A549 (cell line): ENCODE data around the gene SLC25A25. TPM values are rescaled to one million over a fixed set of nuclear protein-coding genes. Genes with fewer than 3 reads are reported as not detected.

Experiments used
- ATAC-seq, 2 experiments: fragments of 200-7000 bp in 1 of 2; fragments of >200 bp in 1 of 2; cut with Nextera tagmentation in 1 of 2; cut with Tn5 transposase in 1 of 2; 3 replicates each; pipeline versions ENCODE4 v1.8.0 to v1.9.1; 2018 to 2020; ENCODE audit warnings: mild to moderate bottlenecking in 1 of 2, moderate library complexity in 1 of 2
- CTCF ChIA-PET: fragments of 300-600 bp; sonication (Branson Sonifier 250); formaldehyde crosslinking; extraction: SDS; loops from one replicate; lab custom pipeline; 2021; ENCODE audit warnings: antibody characterized with exemption, inconsistent platforms; lab: Yijun Ruan, JAX
- POLR2A ChIA-PET: fragments of 350-600 bp; formaldehyde crosslinking; extraction: SDS; loops from one replicate; lab custom pipeline; 2021; ENCODE audit warnings: antibody characterized with exemption, inconsistent platforms; lab: Yijun Ruan, JAX
- DNase-seq, 2 experiments: peaks; one replicate each; pipeline versions ENCODE4 v3.0.0 to v3.0.0-alpha.2; 2011 to 2016; ENCODE audit warnings: low read depth in 1 of 2, low spot score in 1 of 2
- FAIRE-seq: peaks from 2 replicates; lab custom pipeline; 2011; peaks lifted over from hg19 to GRCh38; lab: Jason Lieb, UNC
- H3K27ac ChIP-seq, 2 experiments: fragments of >200 bp; sonication (Bioruptor Twin); formaldehyde crosslinking; 3 replicates each; pipeline ENCODE4 v1.5.1; 2016 to 2017
- H3K4me1 ChIP-seq: fragments of >200 bp; sonication (Bioruptor Twin); formaldehyde crosslinking; 3 replicates; pipeline ENCODE4 v1.6.1; 2016
- H3K4me2 ChIP-seq: fragments of >200 bp; sonication (Bioruptor Twin); formaldehyde crosslinking; 3 replicates; pipeline ENCODE4 v1.6.1; 2016
- H3K4me3 ChIP-seq: fragments of >200 bp; sonication (Bioruptor Twin); formaldehyde crosslinking; 3 replicates; pipeline ENCODE4 v1.5.1; 2016
- H3K9me3 ChIP-seq: fragments of >200 bp; sonication (Bioruptor Twin); formaldehyde crosslinking; 3 replicates; pipeline ENCODE4 v1.6.1; 2016
- ATOH8 ChIP-seq: fragments of 250-450 bp; sonication (Bioruptor Pico); IDR thresholded peaks from 2 replicates; pipeline ENCODE4 v1.5.0; 2020; ENCODE audit warnings: low read depth, mild to moderate bottlenecking, moderate library complexity
- CBX2 ChIP-seq: fragments of 200-600 bp; sonication (generic); IDR thresholded peaks from 2 replicates; pipeline ENCODE4 v1.6.1; 2016; ENCODE audit warnings: low read depth, mild to moderate bottlenecking, borderline replicate concordance
- CEBPB ChIP-seq, 2 experiments: fragments of >200 bp in 1 of 2; sonication (Bioruptor Twin) in 1 of 2; formaldehyde crosslinking in 1 of 2; IDR thresholded peaks; 2 replicates each; pipeline ENCODE4 v1.6.1; 2012 to 2016
- CHD4 ChIP-seq: fragments of 200-600 bp; sonication (generic); IDR thresholded peaks from 2 replicates; pipeline ENCODE4 v1.6.1; 2016; ENCODE audit warnings: antibody characterized with exemption, mild to moderate bottlenecking, borderline replicate concordance
- EHF ChIP-seq: fragments of 250-450 bp; sonication (Bioruptor Pico); IDR thresholded peaks from 2 replicates; pipeline ENCODE4 v1.5.0; 2020; ENCODE audit warnings: mild to moderate bottlenecking
- EHMT2 ChIP-seq: fragments of 200-600 bp; sonication (generic); IDR thresholded peaks from 2 replicates; pipeline ENCODE4 v1.6.1; 2016; ENCODE audit warnings: antibody characterized with exemption, low read depth, mild to moderate bottlenecking, moderate library complexity
- ESRRA ChIP-seq: fragments of 150-350 bp; IDR thresholded peaks from 2 replicates; pipeline ENCODE4 v1.6.1; 2014; ENCODE audit warnings: mild to moderate bottlenecking, low read length, borderline replicate concordance
- FOSB ChIP-seq: fragments of 250-450 bp; sonication (Bioruptor Pico); IDR thresholded peaks from 2 replicates; pipeline ENCODE4 v1.5.0; 2020; ENCODE audit warnings: mild to moderate bottlenecking, moderate library complexity
- FOSL2 ChIP-seq, 2 experiments: fragments of 450-650 bp in 1 of 2; fragments of >200 bp in 1 of 2; sonication (Bioruptor Twin) in 1 of 2; formaldehyde crosslinking; IDR thresholded peaks; 2 replicates each; pipeline versions ENCODE4 v1.5.0 to v1.6.1; 2016 to 2020; ENCODE audit warnings: mild to moderate bottlenecking in 1 of 2, moderate library complexity in 1 of 2
- GATA3 ChIP-seq: IDR thresholded peaks from 2 replicates; pipeline ENCODE4 v1.6.1; 2012; ENCODE audit warnings: borderline replicate concordance
- HDAC2 ChIP-seq: fragments of 200-600 bp; sonication (generic); IDR thresholded peaks from 2 replicates; pipeline ENCODE4 v1.6.1; 2016
- HEYL ChIP-seq: fragments of 250-450 bp; sonication (Bioruptor Pico); IDR thresholded peaks from 2 replicates; pipeline ENCODE4 v1.8.0; 2021; ENCODE audit warnings: mild to moderate bottlenecking, moderate library complexity
- HMGXB4 ChIP-seq: fragments of 250-450 bp; sonication (Bioruptor Pico); IDR thresholded peaks from 2 replicates; pipeline ENCODE4 v1.5.0; 2021; ENCODE audit warnings: mild to moderate bottlenecking, moderate library complexity, borderline replicate concordance
- JUN ChIP-seq, 2 experiments: fragments of >200 bp; sonication (Bioruptor Twin); formaldehyde crosslinking; IDR thresholded peaks; 2 replicates in 1 of 2; 3 replicates in 1 of 2; pipeline ENCODE4 v1.6.1; 2016 to 2017
- KDM1A ChIP-seq: fragments of 200-600 bp; sonication (generic); IDR thresholded peaks from 2 replicates; pipeline ENCODE4 v1.6.1; 2016; ENCODE audit warnings: low read depth, mild to moderate bottlenecking
- MAFK ChIP-seq: fragments of 450-650 bp; IDR thresholded peaks from 2 replicates; pipeline ENCODE4 v1.6.1; 2014; ENCODE audit not compliant: partially characterized antibody
- MAZ ChIP-seq: fragments of 150-350 bp; IDR thresholded peaks from 2 replicates; pipeline ENCODE4 v1.6.1; 2014; ENCODE audit warnings: antibody characterized with exemption, low read depth, low read length, borderline replicate concordance
- PBX3 ChIP-seq: IDR thresholded peaks from 2 replicates; pipeline ENCODE4 v1.6.1; 2012
- RAD21 ChIP-seq, 2 experiments: fragments of >200 bp in 1 of 2; sonication (Bioruptor Twin) in 1 of 2; formaldehyde crosslinking in 1 of 2; IDR thresholded peaks in 1 of 2; conservative IDR thresholded peaks in 1 of 2; 2 replicates in 1 of 2; 3 replicates in 1 of 2; pipeline ENCODE4 v1.6.1; 2012 to 2018; ENCODE audit warnings: inconsistent platforms in 1 of 2
- RNF2 ChIP-seq: fragments of 200-600 bp; sonication (generic); IDR thresholded peaks from 2 replicates; pipeline ENCODE4 v1.6.1; 2016; ENCODE audit warnings: low read depth, mild to moderate bottlenecking, antibody characterized with exemption, moderate library complexity, borderline replicate concordance
- SMC3 ChIP-seq: fragments of >200 bp; sonication (Bioruptor Twin); formaldehyde crosslinking; IDR thresholded peaks from 3 replicates; pipeline ENCODE4 v1.6.1; 2018; ENCODE audit warnings: inconsistent platforms
- SREBF2 ChIP-seq: fragments of 450-650 bp; IDR thresholded peaks from 2 replicates; pipeline ENCODE4 v1.6.1; 2014; ENCODE audit warnings: mild to moderate bottlenecking, moderate library complexity
- TFCP2L1 ChIP-seq: fragments of 250-450 bp; sonication (Bioruptor Pico); IDR thresholded peaks from 2 replicates; pipeline ENCODE4 v1.5.0; 2021; ENCODE audit warnings: mild to moderate bottlenecking
- TP53 ChIP-seq: fragments of 250-450 bp; sonication (Bioruptor Pico); IDR thresholded peaks from 2 replicates; pipeline ENCODE4 v1.5.0; 2021; ENCODE audit warnings: mild to moderate bottlenecking, moderate library complexity
- ZNF302 ChIP-seq: fragments of 250-450 bp; sonication (Bioruptor Pico); IDR thresholded peaks from 2 replicates; pipeline ENCODE4 v1.9.0; 2021; ENCODE audit warnings: inconsistent platforms, mild to moderate bottlenecking, moderate library complexity
- WGBS: methylation state at CpG from one replicate; pipeline ENCODE4 v1.1.6; 2017; ENCODE audit errors: missing lambda C conversion rate; 5-methylcytosine and 5-hydroxymethylcytosine counted together
- polyA plus RNA-seq, 4 experiments: library from polyadenylated mRNA; depleted of rRNA in 3 of 4; stranded (reverse); fragments of >200 nt; fragmentation: RNase III in 1 of 4; extraction: RNeasy Plus Mini Kit Qiagen cat#74134 plus additional on column Dnase treatment in 1 of 4; gene quantifications; 2 replicates in 3 of 4; 3 replicates in 1 of 4; pipeline ENCODE4 v1.2.3, GENCODE V29; 2011 to 2017
- TF ChIP-seq, protein P1 (sequence below): fragments of >200 bp; sonication (Bioruptor Twin); formaldehyde crosslinking; IDR thresholded peaks from 3 replicates; pipeline ENCODE4 v1.5.1; 2016

SLC25A25 gene
- polyA plus RNA-seq, 2 of the 4 experiments (the other 2 are of a cell fraction) = 7.0 TPM

- FAIRE-seq (no peak), ATAC-seq (no peak), DNase-seq (no peak)
- ChIA-PET POLR2A (no interaction called here), CTCF (interaction anchor here (0.9 to 6.5 kb wide), 6 partner anchors 10 to 117 kb away, joined by 3 to 29 read pairs (median 5); no protein-coding TSS in a partner anchor)
- no peak overlapping the region for H3K4me3 ChIP-seq
- no peaks in the 10 kb centered on the region for H3K9me3 ChIP-seq
- H3K4me2 ChIP-seq = no peak overlapping the region
- peaks cover 20% of the 10 kb centered on the region for H3K4me1 ChIP-seq
- WGBS = 93% methylated on average over 6 of the region's 6 CpGs
- no peak overlapping the region for H3K27ac ChIP-seq
- no peak for TF ChIP-seq HDAC2
- TF ChIP-seq, protein P1, sequence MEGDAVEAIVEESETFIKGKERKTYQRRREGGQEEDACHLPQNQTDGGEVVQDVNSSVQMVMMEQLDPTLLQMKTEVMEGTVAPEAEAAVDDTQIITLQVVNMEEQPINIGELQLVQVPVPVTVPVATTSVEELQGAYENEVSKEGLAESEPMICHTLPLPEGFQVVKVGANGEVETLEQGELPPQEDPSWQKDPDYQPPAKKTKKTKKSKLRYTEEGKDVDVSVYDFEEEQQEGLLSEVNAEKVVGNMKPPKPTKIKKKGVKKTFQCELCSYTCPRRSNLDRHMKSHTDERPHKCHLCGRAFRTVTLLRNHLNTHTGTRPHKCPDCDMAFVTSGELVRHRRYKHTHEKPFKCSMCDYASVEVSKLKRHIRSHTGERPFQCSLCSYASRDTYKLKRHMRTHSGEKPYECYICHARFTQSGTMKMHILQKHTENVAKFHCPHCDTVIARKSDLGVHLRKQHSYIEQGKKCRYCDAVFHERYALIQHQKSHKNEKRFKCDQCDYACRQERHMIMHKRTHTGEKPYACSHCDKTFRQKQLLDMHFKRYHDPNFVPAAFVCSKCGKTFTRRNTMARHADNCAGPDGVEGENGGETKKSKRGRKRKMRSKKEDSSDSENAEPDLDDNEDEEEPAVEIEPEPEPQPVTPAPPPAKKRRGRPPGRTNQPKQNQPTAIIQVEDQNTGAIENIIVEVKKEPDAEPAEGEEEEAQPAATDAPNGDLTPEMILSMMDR = no peak
- no peak for TF ChIP-seq PBX3
- TF ChIP-seq TFCP2L1 = no peak
- no peak for TF ChIP-seq KDM1A
- TF ChIP-seq ESRRA = no peak
- no peak for TF ChIP-seq TP53
- no peak for TF ChIP-seq HMGXB4 (CRISPR knock-in tag)
- TF ChIP-seq MAZ = no peak
- TF ChIP-seq SMC3 = no peak
Measured at GRCh38 chr9:128059365-128059983, 8.6 kb upstream of the SLC25A25 start.

GRCh38 chr9:128061275-128061960, 6.6 kb upstream of the SLC25A25 start:
- H3K4me3 ChIP-seq = no peak overlapping the region
- no peaks in the 10 kb centered on the region for H3K9me3 ChIP-seq
- DNase-seq = no peak
- POLR2A ChIA-PET = no interaction called here
- peaks cover 17% of the 10 kb centered on the region for H3K4me1 ChIP-seq
- CTCF ChIA-PET = interaction anchor here (1.0 to 6.5 kb wide), 4 partner anchors 13 to 139 kb away, joined by 3 to 29 read pairs (median 4); no protein-coding TSS in a partner anchor
- no peak for ATAC-seq
- no peak overlapping the region for H3K4me2 ChIP-seq
- no peak overlapping the region for H3K27ac ChIP-seq
- no peak for FAIRE-seq
- TF ChIP-seq CHD4 (no peak), FOSL2 (IDR thresholded peaks at IDR 0.05) (no peak), FOSL2 (CRISPR knock-in tag; IDR thresholded peaks at IDR 0.05) (no peak), JUN (IDR thresholded peaks at IDR 0.05) (no peak), RNF2 (no peak), CBX2 (no peak), SREBF2 (no peak), EHMT2 (no peak), FOSB (CRISPR knock-in tag) (no peak), MAFK (no peak), ESRRA (no peak), ATOH8 (no peak), HMGXB4 (CRISPR knock-in tag) (no peak), GATA3 (no peak), EHF (CRISPR knock-in tag) (no peak), KDM1A (no peak), HEYL (CRISPR knock-in tag) (no peak), RAD21 (conservative IDR thresholded peaks at IDR 0.05 in 1 of 2, IDR thresholded peaks at IDR 0.05 in 1 of 2) (no peak), CEBPB (IDR thresholded peaks at IDR 0.05) (no peak), ZNF302 (CRISPR knock-in tag) (no peak)
- 80% methylated on average over 13 of the region's 13 CpGs for WGBS
